ENCODE measurements around the gene CHD9NB. TPM values are rescaled to one million over a fixed set of nuclear protein-coding genes. Genes with fewer than 3 reads are reported as not detected.
A peak's percentile ranks its signal among the peaks of the same experiment; 100 is the strongest.

The CHD9NB gene
- total RNA-seq, result under 1 TPM; 0.23 to 0.26 TPM

DNA sequence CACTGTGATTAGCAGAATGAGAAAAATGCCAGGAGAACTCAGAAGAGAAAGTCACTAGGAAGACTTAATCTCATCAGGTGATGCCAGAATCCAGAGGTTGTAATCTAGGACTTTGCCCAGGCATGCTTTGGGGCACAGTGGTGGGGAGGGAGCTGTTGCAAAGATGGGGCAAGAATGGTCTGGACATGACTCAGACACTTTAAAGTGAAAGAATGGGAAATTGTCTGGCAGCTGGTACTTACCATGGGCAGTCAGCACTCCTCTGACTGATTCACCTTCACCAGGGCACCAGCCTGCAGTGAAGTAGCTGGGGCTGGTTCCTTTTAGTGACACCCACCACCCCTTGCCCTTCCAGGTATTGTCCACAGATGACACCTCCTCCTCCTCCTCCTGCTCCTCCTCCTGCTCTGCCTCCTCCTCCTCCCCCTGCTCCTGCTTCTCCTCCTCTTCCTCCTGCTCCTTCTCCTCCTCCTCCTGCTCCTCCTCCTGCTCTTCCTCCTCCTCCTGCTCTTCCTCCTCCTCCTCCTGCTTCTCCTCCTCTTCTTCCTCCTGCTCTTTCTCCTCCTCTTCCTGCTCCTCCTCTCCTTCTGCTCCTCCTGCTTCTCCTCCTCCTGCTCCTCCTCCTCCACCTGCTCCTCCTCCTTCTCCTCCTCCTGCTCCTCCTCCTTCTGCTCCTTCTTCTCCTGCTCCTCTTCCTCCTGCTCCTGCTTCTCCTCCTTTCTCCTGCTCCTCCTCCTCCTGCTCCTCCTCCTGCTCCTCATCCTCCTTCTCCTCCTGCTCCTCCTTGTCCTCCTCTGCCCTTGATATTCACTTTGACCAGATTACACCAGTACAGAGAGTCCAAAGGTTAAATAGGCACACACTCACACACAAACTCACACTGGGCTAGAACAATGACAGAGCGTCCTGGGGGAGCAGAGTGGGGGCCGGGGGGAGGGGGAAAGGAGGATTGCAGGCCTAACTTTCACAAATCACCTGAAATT lies at the start of gene CHD9NB:
TSS of gene CHD9NB (minus strand) at position 379 of the 983 bp plus-strand sequence. CDS start 8,739 bp downstream, outside the sequence.
- CTCF ChIA-PET, result interaction anchor here (0.6 to 4.2 kb wide), 3 partner anchors 77 to 231 kb away, joined by 3 to 24 read pairs (median 3); no protein-coding TSS in a partner anchor
- H3K27me3 Mint-ChIP-seq (ENCODE audit: low read depth), result no peaks in the 10 kb centered on the region
- POLR2A ChIA-PET, result no interaction called here
- H3K4me3 Mint-ChIP-seq, result peak within 1 kb of the TSS; percentile 4
- ATAC-seq (no peak), DNase-seq (no peak)
- peaks cover 36% of the 10 kb centered on the region for H3K4me1 Mint-ChIP-seq (ENCODE audit: low read depth)
- no peaks in the 10 kb centered on the region for H3K9me3 Mint-ChIP-seq (ENCODE audit: insufficient read depth)
- H3K36me3 Mint-ChIP-seq (ENCODE audit: low read depth), result no peaks in the 10 kb centered on the region
- no peak within 1 kb of the TSS for H3K27ac Mint-ChIP-seq

DNA sequence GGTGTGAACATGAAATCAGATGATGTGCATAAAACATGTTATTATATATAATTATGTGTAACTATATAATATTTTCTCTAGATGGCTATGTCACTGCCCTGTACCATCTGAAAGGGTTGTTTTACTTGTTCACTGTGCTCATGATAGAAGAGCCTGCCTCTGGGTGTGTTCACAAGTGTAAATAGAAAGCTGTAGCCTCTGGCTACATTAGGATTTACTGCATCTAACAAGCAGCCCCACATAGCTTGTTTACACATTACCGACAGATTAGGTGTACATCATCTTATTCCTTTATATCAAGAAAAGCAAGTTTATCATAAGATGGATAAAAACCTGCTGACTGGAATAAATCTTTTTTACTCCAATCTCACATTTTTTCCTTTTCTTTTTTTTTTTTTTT lies 48.2 kb upstream of the CHD9NB start:
- ATAC-seq (no peak), DNase-seq (no peak)
- H3K27me3 Mint-ChIP-seq (ENCODE audit: low read depth), result no peaks in the 10 kb centered on the region
- POLR2A ChIA-PET, result no interaction called here
- H3K27ac Mint-ChIP-seq, result no peak overlapping the region
- H3K4me1 Mint-ChIP-seq (ENCODE audit: low read depth), result peaks cover 28% of the 10 kb centered on the region
- H3K4me3 Mint-ChIP-seq, result no peak overlapping the region
- no peaks in the 10 kb centered on the region for H3K9me3 Mint-ChIP-seq (ENCODE audit: insufficient read depth)
- CTCF ChIA-PET, result interaction anchor here (1.3 kb wide), 1 partner anchor 46 kb away, joined by 6 read pairs; the partner anchor contains the start of gene CHD9
- peaks cover under 1% of the 10 kb centered on the region for H3K36me3 Mint-ChIP-seq (ENCODE audit: low read depth)

DNA sequence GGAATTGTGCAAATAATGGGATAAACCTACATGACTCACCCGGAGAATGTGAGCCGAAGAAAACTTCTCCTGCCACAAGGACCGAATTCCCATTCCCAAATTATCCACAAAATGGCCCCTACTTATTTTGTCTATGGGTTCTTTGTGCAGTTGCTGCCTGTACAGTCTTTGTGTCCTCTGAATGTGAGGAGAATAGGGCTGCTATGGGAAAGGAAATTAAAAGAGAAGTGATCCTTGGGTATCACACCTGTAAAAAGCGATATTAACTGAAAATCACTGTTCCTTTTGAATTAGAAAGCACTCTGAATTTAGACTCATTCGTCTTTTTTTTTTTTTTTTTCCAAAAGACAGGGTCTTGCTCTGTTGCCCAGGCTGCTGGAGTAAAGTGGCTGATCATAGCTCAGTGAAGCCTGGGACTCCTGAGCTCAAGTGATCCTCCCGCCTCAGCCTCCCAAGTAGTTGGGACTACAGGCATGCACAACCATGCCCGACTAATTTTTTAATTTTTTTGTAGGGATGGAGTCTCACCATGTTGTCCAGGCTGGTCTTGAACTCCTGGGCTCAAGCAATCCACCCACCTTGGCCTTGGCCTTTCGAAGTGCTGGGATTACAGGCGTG lies 47.5 kb upstream of the CHD9NB start:
- ATAC-seq, result no peak
- CTCF ChIA-PET, result interaction anchor here (1.3 to 3.0 kb wide), 2 partner anchors 44 to 45 kb away, joined by 6 to 29 read pairs; partner anchors contain the start of gene CHD9
- Mint-ChIP-seq H3K36me3 (ENCODE audit: low read depth) (peaks cover 4% of the 10 kb centered on the region), H3K27me3 (ENCODE audit: low read depth) (no peaks in the 10 kb centered on the region), H3K9me3 (ENCODE audit: insufficient read depth) (no peaks in the 10 kb centered on the region), H3K27ac (no peak overlapping the region), H3K4me3 (peak overlapping the region; percentile 70), H3K4me1 (ENCODE audit: low read depth) (peaks cover 28% of the 10 kb centered on the region)
- POLR2A ChIA-PET, result no interaction called here
- DNase-seq, result no peak

DNA sequence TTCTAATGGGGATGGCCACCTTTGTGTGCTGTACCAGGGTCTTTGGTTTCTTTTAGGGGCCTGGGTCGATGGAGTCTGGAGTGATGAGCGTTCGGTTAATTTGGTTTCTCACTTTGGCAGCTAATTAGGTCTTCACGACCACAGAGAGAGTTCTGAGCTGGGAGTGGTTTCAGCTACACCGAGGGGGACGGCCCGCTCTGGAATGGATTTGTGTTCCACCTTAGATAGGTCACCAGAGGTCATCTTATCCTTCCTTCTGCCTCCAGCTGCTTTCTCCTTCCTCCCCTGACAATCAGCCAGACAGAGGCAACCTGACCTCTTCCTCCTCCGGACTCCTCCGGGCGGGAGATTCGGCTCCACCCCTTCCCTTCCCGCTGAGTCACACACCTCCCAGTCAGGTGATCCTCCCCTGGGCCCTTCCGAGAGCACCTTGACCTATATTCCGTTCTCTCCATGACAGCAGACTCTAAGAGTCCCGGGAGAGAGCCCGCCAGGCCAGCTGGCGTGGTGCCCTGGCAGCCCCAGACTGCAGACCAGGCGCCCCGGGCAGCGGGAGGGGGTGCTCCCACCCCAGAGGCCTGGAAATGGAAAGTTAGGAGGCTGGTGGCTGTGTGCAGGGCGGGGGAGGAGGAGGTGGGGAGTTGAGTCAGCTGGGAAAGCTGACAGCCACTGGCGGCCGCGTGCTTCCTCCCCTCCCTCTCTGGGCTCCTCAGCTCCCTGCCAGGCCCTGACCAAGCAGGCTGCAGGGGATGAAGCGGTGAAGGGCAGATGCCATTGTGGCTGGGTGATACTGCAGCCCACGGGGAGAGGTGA lies 46.8 kb upstream of the CHD9NB start:
- peak; percentile 80 for ATAC-seq
- Mint-ChIP-seq H3K27ac (peak overlapping the region; percentile 91), H3K4me3 (peak overlapping the region; percentile 70), H3K4me1 (ENCODE audit: low read depth) (peaks cover 32% of the 10 kb centered on the region), H3K36me3 (ENCODE audit: low read depth) (peaks cover 4% of the 10 kb centered on the region), H3K27me3 (ENCODE audit: low read depth) (no peaks in the 10 kb centered on the region), H3K9me3 (ENCODE audit: insufficient read depth) (no peaks in the 10 kb centered on the region)
- CTCF ChIA-PET, result interaction anchor here (1.0 to 3.0 kb wide), 10 partner anchors 12 to 358 kb away, joined by 3 to 29 read pairs (median 3); partner anchors contain the start of gene CHD9
- DNase-seq, result peak; percentile 65
- POLR2A ChIA-PET, result interaction anchor here (0.5 to 0.8 kb wide), 4 partner anchors 22 to 1065 kb away, joined by 3 read pairs; no protein-coding TSS in a partner anchor

DNA sequence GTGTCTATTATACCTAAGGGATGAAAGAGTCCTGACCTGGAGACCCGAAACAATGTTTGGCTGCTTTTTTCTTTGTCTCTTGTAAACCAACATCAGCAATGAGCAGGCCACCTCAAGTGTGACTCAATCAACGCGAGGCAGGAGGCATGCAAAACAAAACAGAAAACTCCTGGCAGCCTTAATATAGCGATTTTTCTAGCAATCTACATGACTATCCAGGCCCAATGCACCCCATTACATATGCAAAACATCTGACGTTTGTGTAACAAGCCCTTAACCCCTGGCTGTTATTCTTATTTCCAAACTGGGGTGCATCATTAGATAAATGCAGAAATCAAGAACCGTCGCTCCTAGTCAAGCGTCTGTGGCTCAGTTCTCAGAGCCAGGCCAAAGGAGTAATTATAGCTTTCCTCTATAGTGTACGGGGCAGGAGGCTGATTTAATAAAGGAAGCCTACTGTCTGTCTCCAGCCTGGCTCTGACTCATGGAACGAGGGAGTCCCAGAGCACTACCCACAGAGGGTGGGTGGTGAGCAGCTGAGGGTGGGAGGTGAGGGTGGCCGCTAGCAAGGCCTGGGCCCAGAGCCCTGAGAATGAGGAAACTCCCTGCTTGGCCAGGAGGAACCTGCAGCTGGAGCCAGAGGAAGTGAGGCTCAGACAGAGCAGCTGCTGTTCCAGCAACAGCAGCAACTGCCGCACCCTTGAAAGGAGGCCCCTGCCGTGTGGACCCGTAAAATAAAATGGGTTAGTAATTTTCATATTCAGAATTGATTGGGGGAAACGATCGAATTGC lies 46.0 kb upstream of the CHD9NB start:
- ChIA-PET POLR2A (interaction anchor here (0.6 to 1.0 kb wide), 3 partner anchors 23 to 42 kb away, joined by 3 read pairs; no protein-coding TSS in a partner anchor), CTCF (interaction anchor here (1.0 to 3.0 kb wide), 10 partner anchors 13 to 359 kb away, joined by 3 to 29 read pairs (median 3); partner anchors contain the start of gene CHD9)
- DNase-seq (peak; percentile 54), ATAC-seq (peak; percentile 69)
- Mint-ChIP-seq H3K4me1 (ENCODE audit: low read depth) (peaks cover 40% of the 10 kb centered on the region), H3K36me3 (ENCODE audit: low read depth) (peaks cover 4% of the 10 kb centered on the region), H3K27ac (peak overlapping the region; percentile 91), H3K9me3 (ENCODE audit: insufficient read depth) (no peaks in the 10 kb centered on the region), H3K27me3 (ENCODE audit: low read depth) (no peaks in the 10 kb centered on the region), H3K4me3 (peak overlapping the region; percentile 70)

DNA sequence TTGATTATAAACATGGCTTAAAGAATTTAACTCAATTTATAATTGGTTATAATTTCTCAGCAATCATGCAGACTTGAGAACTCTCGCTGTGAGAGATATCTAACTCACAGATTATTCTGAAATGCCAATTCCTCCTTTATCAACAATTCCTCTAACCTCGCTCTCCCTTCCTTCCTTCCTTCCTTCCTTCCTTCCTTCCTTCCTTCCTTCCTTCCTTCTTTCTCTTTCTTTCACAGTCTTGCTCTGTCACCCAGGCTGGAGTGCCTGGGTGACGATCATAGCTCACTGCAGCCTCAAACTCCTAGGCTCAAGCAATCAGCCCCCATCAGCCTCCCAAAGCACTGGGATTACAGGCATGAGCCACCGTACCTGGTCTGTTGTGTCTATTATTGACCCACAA lies 44.5 kb upstream of the CHD9NB start:
- Mint-ChIP-seq H3K27ac (no peak overlapping the region), H3K4me1 (ENCODE audit: low read depth) (peaks cover 43% of the 10 kb centered on the region)
- CTCF ChIA-PET, result interaction anchor here (3.0 kb wide), 1 partner anchor 41 kb away, joined by 29 read pairs; the partner anchor contains the start of gene CHD9

DNA sequence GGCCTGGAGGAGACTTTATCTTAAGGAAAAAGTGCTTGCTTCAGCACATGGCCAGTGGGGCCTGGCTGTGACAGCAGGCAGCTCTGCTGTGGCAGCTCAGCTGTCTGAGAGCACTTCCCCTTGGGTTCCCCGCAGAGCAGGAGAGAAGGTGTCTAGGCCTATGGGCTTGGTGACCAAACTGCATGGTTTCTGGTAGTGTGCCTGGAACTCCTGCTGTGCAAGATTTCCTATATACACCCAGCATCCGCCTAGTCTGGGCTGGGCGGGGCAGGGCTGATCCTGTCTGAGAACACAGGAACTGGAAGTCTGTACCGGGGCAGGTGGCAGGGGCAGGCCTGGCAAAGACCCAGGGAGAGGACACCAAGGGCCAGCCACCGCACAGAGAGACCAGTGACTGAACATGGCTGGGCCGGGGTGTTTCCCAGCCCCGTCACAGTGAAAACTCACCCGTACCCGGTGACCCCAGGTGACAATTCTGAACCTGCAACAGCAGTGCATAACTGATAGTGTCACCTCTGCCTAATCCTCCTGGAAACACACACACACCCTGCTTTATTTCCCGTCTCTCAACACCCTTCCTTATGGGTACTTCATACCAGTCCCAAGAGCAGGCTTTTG lies 41.4 kb upstream of the CHD9NB start:
- peak overlapping the region; percentile 58 for H3K27ac Mint-ChIP-seq
- H3K4me3 Mint-ChIP-seq, result no peak overlapping the region
- H3K27me3 Mint-ChIP-seq (ENCODE audit: low read depth), result no peaks in the 10 kb centered on the region
- H3K4me1 Mint-ChIP-seq (ENCODE audit: low read depth), result peaks cover 55% of the 10 kb centered on the region
- no peaks in the 10 kb centered on the region for H3K9me3 Mint-ChIP-seq (ENCODE audit: insufficient read depth)
- H3K36me3 Mint-ChIP-seq (ENCODE audit: low read depth), result peaks cover 4% of the 10 kb centered on the region
- CTCF ChIA-PET, result no interaction called here
- peak; percentile 28 for DNase-seq
- POLR2A ChIA-PET, result no interaction called here
- ATAC-seq, result peak; percentile 48

More for the DNA sequence above, 44.5 kb upstream of the CHD9NB start:
- Mint-ChIP-seq H3K36me3 (ENCODE audit: low read depth) (peaks cover 4% of the 10 kb centered on the region), H3K9me3 (ENCODE audit: insufficient read depth) (no peaks in the 10 kb centered on the region), H3K27me3 (ENCODE audit: low read depth) (no peaks in the 10 kb centered on the region), H3K4me3 (no peak overlapping the region)
- no peak for ATAC-seq
- POLR2A ChIA-PET, result no interaction called here
- DNase-seq, result no peak

DNA sequence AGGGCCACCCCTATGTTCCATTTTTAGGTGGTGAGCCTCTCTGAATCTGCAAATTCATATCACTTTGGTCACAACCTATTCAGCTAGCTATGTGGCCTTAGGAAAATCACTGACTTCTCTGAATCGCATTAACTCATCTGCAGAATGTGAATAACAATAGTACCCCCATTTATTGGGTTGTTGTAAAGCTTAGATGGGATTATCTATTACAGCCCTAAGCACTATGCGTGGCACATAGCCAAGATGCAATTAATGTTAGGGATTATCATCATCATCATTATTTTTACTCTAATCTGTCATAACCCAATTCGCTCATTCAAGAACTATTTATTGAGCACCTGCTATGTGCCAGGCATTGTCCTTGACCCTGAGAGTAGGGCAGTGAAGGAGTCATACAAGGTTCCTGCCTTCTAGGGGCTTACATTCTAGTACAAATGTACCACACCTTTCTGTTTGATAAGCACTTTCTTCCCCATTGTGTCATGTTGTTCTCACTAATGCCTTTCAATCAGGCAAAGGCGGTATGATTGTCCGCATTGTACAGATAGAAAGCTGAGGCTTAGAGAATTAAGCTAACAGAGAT lies 40.6 kb upstream of the CHD9NB start:
- H3K4me3 Mint-ChIP-seq, result no peak overlapping the region
- peaks cover 46% of the 10 kb centered on the region for H3K4me1 Mint-ChIP-seq (ENCODE audit: low read depth)
- H3K9me3 Mint-ChIP-seq (ENCODE audit: insufficient read depth), result no peaks in the 10 kb centered on the region
- ATAC-seq, result no peak
- peak overlapping the region; percentile 58 for H3K27ac Mint-ChIP-seq
- ChIA-PET POLR2A (no interaction called here), CTCF (interaction anchor here (1.0 kb wide), 1 partner anchor 311 kb away, joined by 3 read pairs; no protein-coding TSS in a partner anchor)
- H3K36me3 Mint-ChIP-seq (ENCODE audit: low read depth), result peaks cover 4% of the 10 kb centered on the region
- no peaks in the 10 kb centered on the region for H3K27me3 Mint-ChIP-seq (ENCODE audit: low read depth)
- no peak for DNase-seq

DNA sequence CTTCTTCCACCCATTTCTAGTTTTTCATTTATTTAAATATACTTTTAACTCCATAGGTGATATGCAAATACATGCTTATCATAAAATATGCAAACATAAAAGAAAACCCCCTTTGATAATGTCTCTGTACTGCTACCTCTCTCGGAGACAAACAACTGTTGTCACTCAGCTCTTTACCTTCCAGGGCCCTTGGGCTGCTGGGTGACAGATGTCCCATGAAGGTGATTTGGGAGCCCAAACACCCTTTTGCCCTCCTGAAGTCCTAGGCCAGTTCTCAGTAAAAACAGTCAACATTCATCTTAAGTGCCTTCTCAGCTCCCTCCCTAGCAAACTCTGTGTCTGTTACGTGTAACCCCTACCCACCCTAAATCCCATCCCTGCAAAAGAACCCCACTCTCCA lies 39.6 kb upstream of the CHD9NB start:
- Mint-ChIP-seq H3K4me3 (no peak overlapping the region), H3K36me3 (ENCODE audit: low read depth) (peaks cover 4% of the 10 kb centered on the region), H3K4me1 (ENCODE audit: low read depth) (peaks cover 42% of the 10 kb centered on the region), H3K27me3 (ENCODE audit: low read depth) (no peaks in the 10 kb centered on the region), H3K9me3 (ENCODE audit: insufficient read depth) (no peaks in the 10 kb centered on the region), H3K27ac (no peak overlapping the region)
- ATAC-seq (no peak), DNase-seq (no peak)
- POLR2A ChIA-PET, result interaction anchor here (0.6 kb wide), 1 partner anchor 1200 kb away, joined by 3 read pairs; no protein-coding TSS in a partner anchor
- CTCF ChIA-PET, result interaction anchor here (1.3 to 1.4 kb wide), 2 partner anchors 37 to 68 kb away, joined by 4 to 5 read pairs; partner anchors contain the start of gene CHD9
